ENCODE data around the gene CDH23. TPM values are rescaled to one million over a fixed set of nuclear protein-coding genes. Genes with fewer than 3 reads are reported as not detected.

The CDH23 gene
- total RNA-seq, 1 experiment from 2014 or later, result 0.34 TPM

DNA sequence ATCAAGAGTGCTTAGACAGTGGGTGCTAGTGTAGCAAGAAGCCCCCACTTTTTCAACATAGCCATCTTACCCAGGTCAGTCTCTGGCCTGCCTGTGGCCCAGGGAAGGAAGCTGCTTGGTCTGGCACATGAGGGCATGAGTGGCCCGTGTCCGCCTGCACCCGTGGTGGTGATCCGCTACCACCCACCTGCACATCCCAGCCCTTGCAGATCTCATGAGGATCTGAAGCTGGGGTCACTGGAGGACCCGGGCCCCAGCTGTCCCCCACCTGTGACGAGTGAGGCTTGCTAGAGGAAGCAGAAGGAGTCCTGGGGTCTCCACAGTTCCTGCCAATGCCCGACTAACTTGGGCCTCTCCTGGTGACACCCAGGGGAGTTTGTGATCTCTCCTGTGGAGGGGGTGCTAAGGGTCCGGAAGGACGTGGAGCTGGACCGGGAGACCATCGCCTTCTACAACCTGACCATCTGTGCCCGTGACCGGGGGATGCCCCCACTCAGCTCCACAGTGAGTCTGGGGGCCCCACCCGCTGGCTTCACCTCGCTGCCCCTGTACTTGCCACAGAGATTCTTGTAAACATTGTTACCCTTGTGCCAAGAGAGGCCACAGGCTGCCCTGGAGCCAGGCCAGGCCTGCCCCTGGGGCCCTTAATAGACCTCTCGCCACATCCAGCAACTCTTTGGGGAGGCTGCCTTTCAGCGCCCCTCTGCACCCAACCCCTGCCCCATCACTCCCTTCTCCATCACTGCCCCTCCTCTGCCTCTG lies 387.4 kb downstream of the CDH23 start:
- BruUV-seq (replicated peaks), result no TSS peak
- no peaks in the 10 kb centered on the region for H3K27me3 ChIP-seq (replicated peaks; ENCODE audit: control insufficient read depth, insufficient read depth, low read length)
- H3K4me1 Mint-ChIP-seq (ENCODE audit: low read depth, unreplicated experiment), result no peaks in the 10 kb centered on the region

DNA sequence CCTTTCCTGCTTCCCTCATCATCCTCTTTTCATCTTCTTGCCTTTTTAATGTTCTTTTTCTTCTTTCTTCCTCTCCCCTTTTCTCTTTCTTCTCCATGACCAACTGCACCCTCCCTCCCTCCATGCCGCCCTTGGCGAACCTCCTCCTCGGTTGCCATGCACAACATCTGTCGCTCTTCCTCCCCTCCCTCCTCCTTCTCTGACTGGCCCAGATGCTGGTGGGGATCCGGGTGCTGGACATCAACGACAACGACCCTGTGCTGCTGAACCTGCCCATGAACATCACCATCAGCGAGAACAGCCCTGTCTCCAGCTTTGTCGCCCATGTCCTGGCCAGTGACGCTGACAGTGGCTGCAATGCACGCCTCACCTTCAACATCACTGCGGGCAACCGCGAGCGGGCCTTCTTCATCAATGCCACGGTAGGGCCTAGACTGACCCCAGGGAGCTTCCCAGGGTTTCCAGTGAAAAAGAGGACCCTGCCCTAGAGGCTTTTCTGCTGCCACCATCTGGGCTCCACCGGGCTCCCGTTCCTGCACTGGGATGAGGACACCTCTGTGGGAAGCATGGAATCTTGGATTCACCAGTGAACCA lies 388.1 kb downstream of the CDH23 start:
- DNase-seq, result no peak
- H3K9me3 Mint-ChIP-seq (ENCODE audit: unreplicated experiment), result no peaks in the 10 kb centered on the region
- no peaks in the 10 kb centered on the region for H3K4me1 Mint-ChIP-seq (ENCODE audit: low read depth, unreplicated experiment)
- Histone ChIP-seq H3K9me3 (no peaks in the 10 kb centered on the region), H3K36me3 (ENCODE audit: control insufficient read depth, insufficient read depth, low read length) (no peaks in the 10 kb centered on the region), H3K4me3 (ENCODE audit: low read depth, low read length) (no peak overlapping the region), H3K27me3 (replicated peaks; ENCODE audit: control insufficient read depth, insufficient read depth, low read length) (no peaks in the 10 kb centered on the region), H3K4me1 (no peaks in the 10 kb centered on the region)
- BruUV-seq (replicated peaks), result no TSS peak
- intact Hi-C loops (cut with micrococcal nuclease; ENCODE audit: unreplicated experiment), result no loop called here
- ChIA-PET POLR2A (no interaction called here), CTCF (interaction anchor here (0.5 kb wide), 1 partner anchor 34 kb away, joined by 3 read pairs; no protein-coding TSS in a partner anchor)
- H3K4me3 Mint-ChIP-seq (ENCODE audit: unreplicated experiment), result no peak overlapping the region
- TF ChIP-seq, protein P1, sequence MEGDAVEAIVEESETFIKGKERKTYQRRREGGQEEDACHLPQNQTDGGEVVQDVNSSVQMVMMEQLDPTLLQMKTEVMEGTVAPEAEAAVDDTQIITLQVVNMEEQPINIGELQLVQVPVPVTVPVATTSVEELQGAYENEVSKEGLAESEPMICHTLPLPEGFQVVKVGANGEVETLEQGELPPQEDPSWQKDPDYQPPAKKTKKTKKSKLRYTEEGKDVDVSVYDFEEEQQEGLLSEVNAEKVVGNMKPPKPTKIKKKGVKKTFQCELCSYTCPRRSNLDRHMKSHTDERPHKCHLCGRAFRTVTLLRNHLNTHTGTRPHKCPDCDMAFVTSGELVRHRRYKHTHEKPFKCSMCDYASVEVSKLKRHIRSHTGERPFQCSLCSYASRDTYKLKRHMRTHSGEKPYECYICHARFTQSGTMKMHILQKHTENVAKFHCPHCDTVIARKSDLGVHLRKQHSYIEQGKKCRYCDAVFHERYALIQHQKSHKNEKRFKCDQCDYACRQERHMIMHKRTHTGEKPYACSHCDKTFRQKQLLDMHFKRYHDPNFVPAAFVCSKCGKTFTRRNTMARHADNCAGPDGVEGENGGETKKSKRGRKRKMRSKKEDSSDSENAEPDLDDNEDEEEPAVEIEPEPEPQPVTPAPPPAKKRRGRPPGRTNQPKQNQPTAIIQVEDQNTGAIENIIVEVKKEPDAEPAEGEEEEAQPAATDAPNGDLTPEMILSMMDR (IDR thresholded peaks at IDR 0.05; ENCODE audit: insufficient read depth in 1 of 2, low read depth in 1 of 2, low read length in 1 of 2, severe bottlenecking in 1 of 2, unreplicated experiment in 1 of 2), result no peak
- no peaks in the 10 kb centered on the region for H3K36me3 Mint-ChIP-seq (ENCODE audit: insufficient read depth, unreplicated experiment)
- H3K27ac Mint-ChIP-seq (ENCODE audit: unreplicated experiment), result no peak overlapping the region
- no peaks in the 10 kb centered on the region for H3K27me3 Mint-ChIP-seq (ENCODE audit: insufficient read depth, unreplicated experiment)

More for the DNA sequence above, 387.4 kb downstream of the CDH23 start:
- DNase-seq, result no peak
- TF ChIP-seq, protein P1 (IDR thresholded peaks at IDR 0.05; ENCODE audit: insufficient read depth in 1 of 2, low read depth in 1 of 2, low read length in 1 of 2, severe bottlenecking in 1 of 2, unreplicated experiment in 1 of 2), result no peak
- H3K4me1 ChIP-seq, result no peaks in the 10 kb centered on the region
- H3K27ac Mint-ChIP-seq (ENCODE audit: unreplicated experiment), result no peak overlapping the region
- no peak overlapping the region for H3K4me3 Mint-ChIP-seq (ENCODE audit: unreplicated experiment)
- H3K9me3 Mint-ChIP-seq (ENCODE audit: unreplicated experiment), result no peaks in the 10 kb centered on the region
- H3K36me3 Mint-ChIP-seq (ENCODE audit: insufficient read depth, unreplicated experiment), result no peaks in the 10 kb centered on the region
- intact Hi-C loops (cut with micrococcal nuclease; ENCODE audit: unreplicated experiment), result no loop called here
- ChIA-PET POLR2A (no interaction called here), CTCF (no interaction called here)
- H3K27me3 Mint-ChIP-seq (ENCODE audit: insufficient read depth, unreplicated experiment), result no peaks in the 10 kb centered on the region
- H3K9me3 ChIP-seq, result no peaks in the 10 kb centered on the region
- H3K36me3 ChIP-seq (ENCODE audit: control insufficient read depth, insufficient read depth, low read length), result no peaks in the 10 kb centered on the region
- no peak overlapping the region for H3K4me3 ChIP-seq (ENCODE audit: low read depth, low read length)

DNA sequence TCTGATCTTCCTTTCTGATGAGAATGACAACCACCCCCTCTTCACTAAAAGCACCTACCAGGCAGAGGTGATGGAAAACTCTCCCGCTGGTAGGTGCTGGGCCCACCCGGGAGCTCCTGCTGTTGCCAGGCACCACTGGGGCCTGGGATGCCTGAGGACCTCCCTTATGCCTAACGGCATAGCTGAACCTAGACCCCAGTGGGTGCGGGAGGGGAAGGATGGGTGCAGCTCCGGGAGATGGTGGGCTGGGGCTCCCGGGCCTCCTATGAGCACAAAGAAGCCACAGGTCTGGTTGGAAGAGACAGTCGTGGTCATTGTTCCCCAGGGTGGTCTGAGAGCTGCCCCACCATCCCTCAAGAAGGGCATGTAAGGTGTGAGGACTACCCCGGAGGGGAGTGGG lies 392.2 kb downstream of the CDH23 start:
- CTCF ChIA-PET, result interaction anchor here (0.6 kb wide), 1 partner anchor 179 kb away, joined by 4 read pairs; no protein-coding TSS in a partner anchor
- H3K4me3 ChIP-seq (ENCODE audit: low read depth, low read length), result no peak overlapping the region
- no peak for DNase-seq
- H3K27me3 Mint-ChIP-seq (ENCODE audit: insufficient read depth, unreplicated experiment), result peaks cover 6% of the 10 kb centered on the region
- H3K27me3 ChIP-seq (replicated peaks; ENCODE audit: control insufficient read depth, insufficient read depth, low read length), result no peaks in the 10 kb centered on the region
- H3K27ac Mint-ChIP-seq (ENCODE audit: unreplicated experiment), result no peak overlapping the region
- H3K4me1 Mint-ChIP-seq (ENCODE audit: low read depth, unreplicated experiment), result no peaks in the 10 kb centered on the region
- TF ChIP-seq, protein P1 (IDR thresholded peaks at IDR 0.05; ENCODE audit: insufficient read depth in 1 of 2, low read depth in 1 of 2, low read length in 1 of 2, severe bottlenecking in 1 of 2, unreplicated experiment in 1 of 2), result no peak
- no peaks in the 10 kb centered on the region for H3K36me3 Mint-ChIP-seq (ENCODE audit: insufficient read depth, unreplicated experiment)
- no peaks in the 10 kb centered on the region for H3K36me3 ChIP-seq (ENCODE audit: control insufficient read depth, insufficient read depth, low read length)
- no peak overlapping the region for H3K4me3 Mint-ChIP-seq (ENCODE audit: unreplicated experiment)
- H3K9me3 ChIP-seq, result no peaks in the 10 kb centered on the region
- POLR2A ChIA-PET, result no interaction called here
- no peaks in the 10 kb centered on the region for H3K4me1 ChIP-seq
- intact Hi-C loops (cut with micrococcal nuclease; ENCODE audit: unreplicated experiment), result no loop called here
- no TSS peak for BruUV-seq (replicated peaks)
- no peaks in the 10 kb centered on the region for H3K9me3 Mint-ChIP-seq (ENCODE audit: unreplicated experiment)

All from Caco-2 (cell line).